Nucleus accumbens (tissue), 56 donors: Measurements from ENCODE around the gene FBH1.
"Not testable (repeated sequence)": the region's sequence is repeated elsewhere in the genome, so short reads cannot be mapped to it uniquely, and the experiment has no call there.

Experiments used
- DNase-seq, 56 donors: peaks; one replicate each; lab custom pipeline; 2025; lab: John Stamatoyannopoulos, UW

FBH1 gene

DNA sequence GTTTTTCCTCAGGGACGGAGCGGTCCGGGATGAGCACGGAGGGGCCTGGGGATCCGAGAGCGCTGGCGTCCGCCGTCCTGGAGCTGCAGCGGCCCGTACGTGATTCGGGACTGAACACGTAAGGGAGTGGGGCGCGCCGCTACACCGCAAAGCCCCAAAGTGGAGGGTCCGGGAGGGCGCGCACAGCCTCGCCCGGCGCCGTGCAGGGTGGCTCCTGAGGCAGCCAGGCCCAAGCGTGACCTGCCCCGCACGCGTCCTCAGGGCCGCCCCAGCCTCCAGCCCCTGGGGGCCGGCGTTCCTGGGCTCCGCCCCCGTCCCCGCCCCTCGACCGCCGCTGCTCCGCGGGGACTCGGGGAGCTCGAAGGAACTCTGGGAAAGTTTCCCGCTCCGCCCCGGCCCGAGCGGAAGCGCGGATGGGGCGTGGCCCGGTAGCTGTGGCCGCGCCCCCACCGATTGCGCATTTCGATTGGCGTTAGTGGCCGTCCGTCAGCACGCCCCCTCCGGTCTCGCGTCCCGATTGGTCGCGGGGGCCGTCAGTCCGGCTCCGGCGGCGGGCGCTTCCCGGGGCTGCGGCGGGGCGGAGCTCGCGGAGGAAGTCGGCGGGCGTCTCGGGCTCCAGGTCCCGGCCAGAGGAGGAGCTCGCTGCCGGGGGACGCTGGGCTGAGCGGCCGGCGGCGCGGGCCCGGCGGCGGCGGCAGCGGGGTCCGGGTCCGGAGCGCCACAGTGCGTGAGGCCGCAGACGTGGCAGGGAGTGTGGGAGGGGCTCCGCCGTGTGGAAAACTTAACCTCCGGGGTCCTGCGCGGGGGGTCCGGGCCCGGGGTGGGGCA lies at the start of gene FBH1, which contains the start of gene ANKRD16:
FBH1 (plus strand) TSS at position 620 of the 828 bp plus-strand sequence; CDS start at position 723, 103 bp downstream.
ANKRD16 (minus strand) TSS at position 270 of the 828 bp plus-strand sequence. CDS start 539 bp downstream, outside the sequence.
- DNase-seq, result peak; percentile 76 to 99 (median 96)

GRCh38 chr10:5840314-5841307 lies 49.4 kb upstream of the FBH1 start:
- DNase-seq, result peak in 51 of 56 donors; percentile 7 to 74 (median 52)

GRCh38 chr10:5841965-5842364 lies 48.1 kb upstream of the FBH1 start:
- no peak for DNase-seq

DNA sequence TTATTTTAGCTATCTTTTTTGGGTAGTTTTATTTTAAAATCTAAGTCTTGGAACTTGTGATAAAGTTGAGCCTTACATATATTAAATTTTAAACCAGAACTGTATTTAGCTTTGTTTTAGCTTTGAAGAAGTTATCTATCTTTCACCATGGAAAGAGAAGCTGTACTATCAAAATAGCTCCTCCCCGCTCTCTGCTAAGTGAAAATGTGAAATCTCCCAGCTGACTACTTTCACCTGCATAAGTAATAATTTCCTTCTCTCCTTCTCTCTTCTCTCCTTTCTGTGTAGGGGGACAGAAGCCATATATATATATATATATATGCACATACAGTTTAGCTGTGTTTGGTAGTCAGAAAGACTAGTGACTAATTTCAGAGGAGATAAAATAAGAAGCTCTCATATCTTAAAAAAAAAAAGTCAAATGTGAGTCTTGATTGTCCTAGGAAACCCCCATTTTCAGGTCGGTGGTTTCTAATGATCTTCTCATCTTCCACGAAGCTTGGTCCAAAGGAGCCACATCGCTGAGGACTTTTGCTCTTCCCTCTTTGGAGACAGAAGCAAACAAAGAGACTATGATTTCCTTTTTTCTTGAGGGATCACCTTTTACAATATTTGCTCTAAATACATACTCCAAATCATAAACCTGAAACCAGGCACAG lies 46.2 kb upstream of the FBH1 start:
- DNase-seq, result no peak

DNA sequence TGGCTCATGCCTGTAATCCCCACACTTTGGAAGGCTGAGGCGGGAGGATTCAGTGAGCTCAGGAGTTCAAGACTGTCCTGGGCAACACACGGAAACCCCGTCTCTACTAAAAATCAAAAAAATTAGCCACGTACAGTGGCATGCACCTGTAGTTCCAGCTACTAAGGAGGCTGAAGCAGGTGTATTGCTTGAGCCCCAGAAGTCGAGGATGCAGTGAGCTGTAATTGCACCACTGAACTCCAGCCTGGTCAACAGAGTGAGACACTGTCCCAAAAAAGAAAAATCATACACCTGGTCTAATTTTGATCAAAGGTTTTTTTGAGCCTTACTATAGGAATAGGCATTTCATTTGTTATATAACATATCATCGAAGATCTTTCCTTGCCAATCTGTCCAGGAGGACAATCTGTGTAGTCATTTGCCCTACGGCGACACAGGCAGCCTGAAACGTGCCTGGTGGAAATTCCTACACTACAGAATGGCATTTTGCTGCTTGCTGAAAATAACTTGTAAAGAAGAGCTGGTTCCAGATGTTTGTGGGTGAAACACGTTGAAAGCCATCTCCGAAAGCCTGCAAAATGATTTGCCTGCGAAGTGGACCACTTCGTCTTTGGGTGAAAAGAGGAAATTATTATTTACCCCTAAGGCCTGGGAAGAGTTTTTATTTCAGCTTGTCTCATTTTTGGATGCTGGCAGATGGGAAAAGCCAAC lies 45.5 kb upstream of the FBH1 start:
- no peak for DNase-seq

DNA sequence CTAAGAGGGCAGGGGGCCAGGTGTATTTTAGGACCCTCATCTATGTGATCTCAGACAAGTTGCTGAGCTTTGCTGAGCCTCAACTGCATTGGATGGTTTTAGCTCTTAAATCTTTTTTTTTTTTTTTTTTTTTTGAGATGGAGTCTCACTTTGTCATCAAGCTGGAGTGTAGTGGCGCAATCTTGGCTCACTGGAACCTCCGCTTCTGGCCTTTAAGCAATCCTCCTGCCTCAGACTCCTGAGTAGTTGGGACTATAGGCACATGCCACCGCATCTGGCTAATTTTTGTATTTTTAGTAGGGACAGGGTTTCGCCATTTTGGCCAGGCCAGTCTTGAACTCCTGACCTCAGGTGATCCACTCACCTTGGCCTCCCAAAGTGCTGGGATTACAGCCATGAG lies 43.4 kb upstream of the FBH1 start:
- DNase-seq, result not testable (repeated sequence)

GRCh38 chr10:5854131-5854475 lies 35.9 kb upstream of the FBH1 start:
- DNase-seq, result no peak

- no peak for DNase-seq
Observed at GRCh38 chr10:5855979-5856700, 33.9 kb upstream of the FBH1 start.

GRCh38 chr10:5856701-5857004 lies 33.4 kb upstream of the FBH1 start:
- DNase-seq, result no peak

DNA sequence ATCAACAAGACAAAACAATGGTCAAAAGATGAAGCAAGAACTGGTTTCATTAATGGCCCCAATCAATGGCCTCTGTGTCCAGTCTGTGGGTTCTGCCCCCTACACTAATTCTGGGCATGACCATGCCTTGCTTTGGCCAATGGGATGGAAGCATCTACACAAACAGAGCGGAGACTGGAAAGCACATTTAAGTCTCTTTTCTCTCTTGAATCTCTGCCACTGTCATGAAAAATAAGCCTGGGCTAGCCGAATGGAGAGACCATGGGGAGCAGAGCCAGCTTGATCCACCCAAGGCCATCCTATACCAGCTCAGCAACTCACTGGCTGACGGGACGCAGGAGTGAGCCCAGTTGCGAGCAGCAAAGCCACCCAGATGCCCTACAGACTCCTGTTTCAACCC lies 31.2 kb upstream of the FBH1 start:
- peak in 49 of 56 donors; percentile 8 to 83 (median 57) for DNase-seq

- peak in 2 of 56 donors; percentile 7 to 16 for DNase-seq
Observed at GRCh38 chr10:5860066-5860465, 30.0 kb upstream of the FBH1 start.

GRCh38 chr10:5862360-5862961 lies 27.6 kb upstream of the FBH1 start:
- no peak for DNase-seq

- DNase-seq, result not testable (repeated sequence)
Observed at GRCh38 chr10:5862981-5863685, 26.9 kb upstream of the FBH1 start.

- DNase-seq, result not testable (repeated sequence)
Observed at GRCh38 chr10:5866451-5867081, 23.5 kb upstream of the FBH1 start.

- not testable (repeated sequence) for DNase-seq
Observed at GRCh38 chr10:5867091-5867615, 22.9 kb upstream of the FBH1 start.

GRCh38 chr10:5868383-5868782 lies 21.7 kb upstream of the FBH1 start:
- not testable (repeated sequence) for DNase-seq

DNA sequence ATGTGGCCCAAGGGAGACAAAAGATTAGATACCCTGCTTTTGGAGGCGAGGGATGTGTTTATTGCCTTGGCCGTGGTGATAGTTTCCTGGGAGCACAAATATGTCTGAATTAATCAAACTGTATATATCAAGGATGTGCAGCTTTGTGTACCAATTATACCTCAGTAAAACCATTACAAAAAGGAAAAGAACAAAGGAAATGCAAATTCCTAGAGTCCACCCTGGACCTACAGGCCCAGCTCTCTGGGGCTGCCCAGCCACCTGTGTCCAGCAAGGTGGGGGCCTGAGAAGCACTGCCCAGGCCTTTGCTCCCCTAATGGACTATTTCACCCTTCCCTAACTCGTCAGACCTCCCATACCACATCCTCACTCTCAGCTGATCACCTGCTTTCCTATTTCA lies 20.9 kb upstream of the FBH1 start:
- no peak for DNase-seq

DNA sequence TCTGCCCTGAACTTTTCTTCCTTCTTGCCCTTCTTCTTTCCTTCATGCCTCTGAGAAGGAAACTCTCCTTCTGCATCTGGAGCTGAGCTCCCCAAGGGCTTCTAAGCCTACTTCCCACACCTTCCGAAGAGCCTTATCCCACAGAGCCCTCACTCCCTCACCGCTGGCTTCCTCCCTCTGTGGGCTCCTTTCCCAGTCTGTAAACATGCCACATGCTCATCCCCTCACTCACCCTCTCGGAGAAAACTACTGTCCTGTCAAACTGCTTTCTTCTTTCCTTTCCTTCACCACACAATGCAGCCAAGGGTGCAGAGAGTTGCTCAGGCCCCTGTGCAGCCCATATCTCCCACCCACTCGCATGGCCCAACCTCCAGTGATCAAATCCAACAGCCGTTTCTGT lies 18.4 kb upstream of the FBH1 start:
- DNase-seq, result no peak
